PC-9 (cell line): Measurements from ENCODE around the gene PLA2G4D. TPM values are rescaled to one million over a fixed set of nuclear protein-coding genes. Genes with fewer than 3 reads are reported as not detected.
A peak's percentile ranks its signal among the peaks of the same experiment; 100 is the strongest.

ENCODE experiments used
- BruUV-seq: library from RNA; stranded (reverse); fragments of 400-500 nt; replicated peaks from 2 replicates; lab custom pipeline; 2021; lab: Mats Ljungman, UMichigan
- CTCF ChIA-PET: fragments of 300-600 bp; sonication (Branson Sonifier 250); formaldehyde crosslinking; loops from one replicate; lab custom pipeline; 2022; ENCODE audit warnings: antibody characterized with exemption; lab: Charles Lee
- POLR2A ChIA-PET: fragments of 300-600 bp; sonication (Branson Sonifier 250); formaldehyde crosslinking; loops from one replicate; lab custom pipeline; 2022; ENCODE audit warnings: antibody characterized with exemption; ENCODE audit not compliant: unreplicated experiment; lab: Charles Lee
- DNase-seq, 2 experiments: peaks; one replicate each; pipeline versions ENCODE4 v3.0.0 to v3.0.0-alpha.2; 2015 to 2022; ENCODE audit warnings: mixed read lengths in 1 of 2
- H2AFZ ChIP-seq: fragments of 200-600 bp; sonication (generic); 2 replicates; pipeline ENCODE4 v1.8.1; 2017; ENCODE audit warnings: antibody characterized with exemption
- H3F3A ChIP-seq: fragments of 200-600 bp; sonication (generic); 2 replicates; pipeline ENCODE4 v1.8.1; 2017; ENCODE audit warnings: antibody characterized with exemption, mild to moderate bottlenecking, low read depth; ENCODE audit not compliant: insufficient read depth
- H3K27ac ChIP-seq: fragments of 200-600 bp; sonication (generic); 2 replicates; pipeline ENCODE4 v1.6.1; 2016; ENCODE audit warnings: mixed run types
- H3K27me3 ChIP-seq: fragments of 200-600 bp; sonication (generic); 2 replicates; pipeline ENCODE4 v1.6.1; 2016; ENCODE audit warnings: low read depth, mixed run types; ENCODE audit not compliant: insufficient read depth
- H3K36me3 ChIP-seq: fragments of 200-600 bp; sonication (generic); 2 replicates; pipeline ENCODE4 v1.6.1; 2016; ENCODE audit warnings: low read depth, mixed run types
- H3K4me1 ChIP-seq: fragments of 200-600 bp; sonication (generic); replicated peaks from 2 replicates; pipeline ENCODE4 v1.6.1; 2016; ENCODE audit warnings: mixed run types; ENCODE audit not compliant: insufficient read depth
- H3K4me2 ChIP-seq: fragments of 200-600 bp; sonication (generic); 2 replicates; pipeline ENCODE4 v1.6.1; 2017; ENCODE audit warnings: mixed run types
- H3K4me3 ChIP-seq: fragments of 200-600 bp; sonication (generic); 2 replicates; pipeline ENCODE4 v1.6.1; 2016; ENCODE audit warnings: mixed run types
- H3K79me2 ChIP-seq: fragments of 200-600 bp; sonication (generic); 2 replicates; pipeline ENCODE4 v1.6.1; 2017; ENCODE audit warnings: low read depth, mixed run types
- H3K9me2 ChIP-seq: fragments of 200-600 bp; sonication (generic); 2 replicates; pipeline ENCODE4 v1.8.1; 2017; ENCODE audit warnings: mild to moderate bottlenecking; ENCODE audit not compliant: insufficient read depth
- H3K9me3 ChIP-seq: fragments of 200-600 bp; sonication (generic); 2 replicates; pipeline ENCODE4 v1.8.1; 2016; ENCODE audit warnings: low read depth; ENCODE audit not compliant: insufficient read depth
- H4K20me1 ChIP-seq: fragments of 200-600 bp; sonication (generic); 2 replicates; pipeline ENCODE4 v1.8.1; 2017; ENCODE audit not compliant: insufficient read depth
- EZH2 ChIP-seq: fragments of 200-600 bp; sonication (generic); IDR thresholded peaks from 2 replicates; pipeline ENCODE4 v1.8.0; 2017; ENCODE audit warnings: antibody characterized with exemption, low read depth
- intact Hi-C: fragments of 100-400 bp; cut with micrococcal nuclease; formaldehyde crosslinking; loops from one replicate; pipeline ENCODE4 v1.10.0; 2022; ENCODE audit not compliant: unreplicated experiment
- total RNA-seq: library from RNA; stranded (reverse); gene quantifications from 2 replicates; pipeline ENCODE4 v1.2.3, GENCODE V29; 2021
- TF ChIP-seq, protein P1 (sequence below): fragments of 200-600 bp; sonication (generic); conservative IDR thresholded peaks from 2 replicates; pipeline ENCODE4 v1.6.1; 2017; ENCODE audit warnings: mixed run types, antibody characterized with exemption, mild to moderate bottlenecking, moderate library complexity

PLA2G4D gene
- total RNA-seq, 1 experiment from 2014 or later, result 0.90 TPM

DNA sequence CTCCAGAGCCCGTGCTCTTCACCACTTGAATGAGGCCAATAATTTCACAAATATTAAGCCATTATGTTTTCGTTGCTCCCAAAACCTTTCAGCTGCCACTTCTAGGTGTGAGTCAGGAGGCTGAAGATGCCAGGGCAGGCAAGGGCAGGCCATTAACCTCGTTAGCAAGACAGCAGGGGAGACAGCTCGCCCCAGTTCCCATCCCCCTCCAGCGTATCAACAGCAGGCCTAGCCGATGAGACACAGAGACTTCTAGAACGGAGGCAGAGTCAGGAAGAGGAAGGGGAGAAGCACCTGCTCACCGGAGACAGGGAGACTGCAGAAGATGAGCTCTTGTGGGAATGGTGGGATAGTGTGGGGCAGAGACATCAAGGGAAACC lies 45.6 kb downstream of the PLA2G4D start:
- Histone ChIP-seq H2AFZ (no peak overlapping the region), H3K27ac (no peak overlapping the region), H3K36me3 (no peaks in the 10 kb centered on the region), H3K4me1 (peaks cover 35% of the 10 kb centered on the region), H4K20me1 (no peaks in the 10 kb centered on the region), H3K4me3 (no peak overlapping the region), H3F3A (peaks cover 13% of the 10 kb centered on the region; the same call in 1 of the 2 replicates), H3K9me3 (no peaks in the 10 kb centered on the region), H3K4me2 (no peak overlapping the region), H3K27me3 (no peaks in the 10 kb centered on the region), H3K79me2 (no peaks in the 10 kb centered on the region), H3K9me2 (no peaks in the 10 kb centered on the region)
- no TSS peak for BruUV-seq
- ChIA-PET CTCF (no interaction called here), POLR2A (no interaction called here)
- intact Hi-C loops, result no loop called here
- TF ChIP-seq, protein P1, sequence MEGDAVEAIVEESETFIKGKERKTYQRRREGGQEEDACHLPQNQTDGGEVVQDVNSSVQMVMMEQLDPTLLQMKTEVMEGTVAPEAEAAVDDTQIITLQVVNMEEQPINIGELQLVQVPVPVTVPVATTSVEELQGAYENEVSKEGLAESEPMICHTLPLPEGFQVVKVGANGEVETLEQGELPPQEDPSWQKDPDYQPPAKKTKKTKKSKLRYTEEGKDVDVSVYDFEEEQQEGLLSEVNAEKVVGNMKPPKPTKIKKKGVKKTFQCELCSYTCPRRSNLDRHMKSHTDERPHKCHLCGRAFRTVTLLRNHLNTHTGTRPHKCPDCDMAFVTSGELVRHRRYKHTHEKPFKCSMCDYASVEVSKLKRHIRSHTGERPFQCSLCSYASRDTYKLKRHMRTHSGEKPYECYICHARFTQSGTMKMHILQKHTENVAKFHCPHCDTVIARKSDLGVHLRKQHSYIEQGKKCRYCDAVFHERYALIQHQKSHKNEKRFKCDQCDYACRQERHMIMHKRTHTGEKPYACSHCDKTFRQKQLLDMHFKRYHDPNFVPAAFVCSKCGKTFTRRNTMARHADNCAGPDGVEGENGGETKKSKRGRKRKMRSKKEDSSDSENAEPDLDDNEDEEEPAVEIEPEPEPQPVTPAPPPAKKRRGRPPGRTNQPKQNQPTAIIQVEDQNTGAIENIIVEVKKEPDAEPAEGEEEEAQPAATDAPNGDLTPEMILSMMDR, result no peak
- no peak for TF ChIP-seq EZH2
- no peak for DNase-seq

DNA sequence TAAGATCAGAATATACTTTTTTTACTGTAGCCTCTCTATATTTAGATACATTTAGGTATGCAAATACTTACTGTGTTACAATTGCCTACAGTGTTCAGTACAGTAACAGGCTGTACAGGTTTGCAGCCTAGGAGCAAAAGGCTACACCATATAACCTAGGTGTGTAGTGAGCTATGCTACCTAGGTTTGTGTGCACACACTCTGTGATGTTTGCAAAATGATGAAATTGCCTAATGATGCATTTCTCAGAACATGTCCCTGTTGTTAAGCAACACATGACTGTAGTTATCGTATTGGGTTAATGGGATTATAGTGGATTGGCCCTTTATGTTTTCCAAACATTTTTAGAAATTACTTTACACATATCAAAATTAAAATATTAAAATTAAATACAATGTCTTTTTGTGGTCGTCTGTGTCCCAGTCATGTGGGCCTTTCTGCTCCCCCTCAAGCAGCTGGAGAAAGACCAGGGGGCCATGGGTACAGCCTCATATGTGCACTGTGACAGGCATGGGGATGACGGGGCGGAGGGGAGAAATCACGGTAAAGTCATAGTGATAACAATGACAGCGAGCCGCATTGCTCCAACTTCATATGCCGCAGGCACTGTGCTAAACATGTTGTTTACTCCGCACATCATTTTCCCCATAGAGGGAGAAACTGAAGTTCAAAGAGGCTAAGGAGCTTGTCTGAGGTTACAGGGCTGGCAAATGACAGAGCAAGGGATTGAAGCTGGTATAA lies 46.1 kb downstream of the PLA2G4D start:
- no peak overlapping the region for H3K27ac ChIP-seq
- POLR2A ChIA-PET, result no interaction called here

DNA sequence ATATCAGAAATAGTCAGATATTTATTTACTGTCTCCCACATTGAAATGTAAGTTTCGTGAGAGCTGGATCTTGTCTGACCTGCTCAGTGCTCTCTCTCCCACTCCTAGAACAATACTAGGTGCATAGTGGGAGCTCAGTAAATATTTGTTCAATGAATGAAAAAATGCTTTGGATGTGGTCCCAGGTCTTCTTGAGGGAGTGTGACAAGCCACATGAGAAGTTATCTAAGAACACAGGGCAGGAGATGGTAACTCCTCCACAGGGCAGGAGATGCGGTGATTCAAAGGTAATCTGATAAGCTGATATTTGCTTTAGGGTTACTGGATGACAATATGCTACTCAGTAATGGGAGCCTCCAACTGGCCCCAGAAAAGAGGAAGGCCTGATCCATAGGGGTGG lies 47.8 kb downstream of the PLA2G4D start:
- DNase-seq, result peak; percentile 35 to 95
- no TSS peak for BruUV-seq
- Histone ChIP-seq H3K9me2 (no peaks in the 10 kb centered on the region), H3K4me2 (peak overlapping the region; percentile 67), H3K27ac (peak overlapping the region; percentile 74), H3K36me3 (no peaks in the 10 kb centered on the region), H3K4me3 (no peak overlapping the region), H2AFZ (no peak overlapping the region), H3K4me1 (peaks cover 35% of the 10 kb centered on the region), H3K27me3 (no peaks in the 10 kb centered on the region), H3K9me3 (no peaks in the 10 kb centered on the region), H4K20me1 (no peaks in the 10 kb centered on the region), H3F3A (peaks cover 13% of the 10 kb centered on the region; the same call in 1 of the 2 replicates), H3K79me2 (no peaks in the 10 kb centered on the region)
- POLR2A ChIA-PET, result interaction anchor here (0.5 to 1.1 kb wide), 4 partner anchors 11 to 1077 kb away, joined by 3 to 10 read pairs (median 5); no protein-coding TSS in a partner anchor
- intact Hi-C loops, result no loop called here
- TF ChIP-seq, protein P1, result no peak
- TF ChIP-seq EZH2, result no peak
- CTCF ChIA-PET, result interaction anchor here (0.5 to 1.0 kb wide), 3 partner anchors 11 to 249 kb away, joined by 3 to 5 read pairs (median 4); partner anchors contain the start of gene EHD4

More for the DNA sequence above, 46.1 kb downstream of the PLA2G4D start:
- Histone ChIP-seq H3K79me2 (no peaks in the 10 kb centered on the region), H3K9me2 (no peaks in the 10 kb centered on the region), H3K4me2 (no peak overlapping the region), H3K36me3 (no peaks in the 10 kb centered on the region), H3K4me1 (peaks cover 35% of the 10 kb centered on the region), H3K9me3 (no peaks in the 10 kb centered on the region), H3K4me3 (no peak overlapping the region), H3K27me3 (no peaks in the 10 kb centered on the region), H4K20me1 (no peaks in the 10 kb centered on the region), H3F3A (peaks cover 13% of the 10 kb centered on the region; the same call in 1 of the 2 replicates), H2AFZ (no peak overlapping the region)
- intact Hi-C loops, result no loop called here
- CTCF ChIA-PET, result no interaction called here
- DNase-seq, result no peak
- BruUV-seq, result no TSS peak
- no peak for TF ChIP-seq EZH2
- TF ChIP-seq, protein P1, result no peak
